Peyer's patch (tissue), 4 donors: ENCODE results near the gene SEMA3F. TPM values are rescaled to one million over a fixed set of nuclear protein-coding genes. Genes with fewer than 3 reads are reported as not detected.
A peak's percentile ranks its signal among the peaks of the same experiment; 100 is the strongest.

Source experiments
- DNase-seq, 3 donors: peaks; one replicate each; pipeline ENCODE4 v3.0.0-alpha.2; 2017 to 2019
- H3K27ac ChIP-seq, 4 donors: fragments of 200-600 bp; sonication (generic); one replicate each; pipeline ENCODE4 v1.5.1; 2016 to 2019
- H3K27me3 ChIP-seq, 2 donors: fragments of 200-600 bp; sonication (generic); one replicate each; pipeline ENCODE4 v1.5.1; 2019
- H3K36me3 ChIP-seq, 3 donors: fragments of 200-600 bp; sonication (generic); one replicate each; pipeline ENCODE4 v1.5.1; 2016 to 2019
- H3K4me1 ChIP-seq, 4 donors: fragments of 200-600 bp; sonication (generic); one replicate each; pipeline ENCODE4 v1.5.1; 2016 to 2019
- H3K4me3 ChIP-seq, 4 donors: fragments of 200-600 bp; sonication (generic); 1 replicate in 3 of 4; 2 replicates in 1 of 4; pipeline ENCODE4 v1.5.1; 2016 to 2019; ENCODE audit warnings: mild to moderate bottlenecking in 1 of 4
- H3K9me3 ChIP-seq, 4 donors: fragments of 200-600 bp; sonication (generic); one replicate each; pipeline ENCODE4 v1.5.1; 2016 to 2019; ENCODE audit warnings: mild to moderate bottlenecking in 1 of 4
- CTCF ChIP-seq, 6 experiments: fragments of 450-650 bp in 4 of 6; fragments of 200-600 bp in 2 of 6; sonication (generic) in 1 of 6; IDR thresholded peaks; one replicate each; pipeline ENCODE4 v1.5.1; 2017 to 2019; ENCODE audit warnings: antibody characterized with exemption in 6 of 6, mild to moderate bottlenecking in 3 of 6, moderate library complexity in 1 of 6
- POLR2A ChIP-seq, 2 donors: fragments of 450-650 bp; IDR thresholded peaks; one replicate each; pipeline ENCODE4 v1.5.1; 2017; ENCODE audit warnings: antibody characterized with exemption in 2 of 2, mild to moderate bottlenecking in 2 of 2, moderate library complexity in 2 of 2
- small RNA-seq, 2 donors: library from RNA; depleted of rRNA; stranded (forward); fragments of <200 nt; gene quantifications; one replicate each; pipeline ENCODE3, GENCODE V24; 2016
- total RNA-seq, 4 donors: library from RNA; depleted of rRNA; stranded (reverse); fragments of >200 nt; gene quantifications; one replicate each; pipeline ENCODE4 v1.1.0, GENCODE V29; 2016

SEMA3F gene
- total RNA-seq, 4 donors from 2014 or later, result 21.2 to 41.0 (median 23.2) TPM

DNA sequence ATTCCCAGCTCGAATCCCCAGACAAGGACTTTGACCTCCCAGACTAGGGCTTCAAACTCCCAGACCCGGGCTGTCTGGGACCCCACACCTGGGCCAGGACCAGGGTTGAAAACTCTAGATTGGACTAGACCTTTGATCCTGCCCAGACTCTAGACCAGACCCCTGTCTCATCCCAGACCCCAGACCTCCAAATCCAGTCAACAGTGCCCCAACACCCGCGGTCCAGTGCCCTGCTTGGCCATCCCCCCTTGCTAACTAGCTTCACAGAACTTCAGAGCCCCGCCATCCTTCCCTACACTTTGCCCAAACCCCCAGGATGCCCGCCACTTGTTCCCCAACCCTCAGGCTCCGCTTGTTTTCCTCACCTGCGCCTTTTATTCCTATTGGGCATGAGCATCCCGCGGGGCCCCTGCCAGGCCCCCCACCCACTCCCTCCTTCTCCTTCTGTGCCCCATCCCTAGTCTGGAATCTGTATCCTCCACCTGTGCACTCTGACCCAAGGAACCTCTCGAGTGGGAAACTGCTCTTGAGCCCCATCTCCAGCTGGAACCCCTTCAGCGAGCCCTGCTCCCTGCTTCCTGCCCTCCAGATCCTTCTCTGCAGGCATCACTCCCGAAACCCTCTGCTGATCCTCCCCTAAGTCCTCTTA, 81.5 kb downstream of the SEMA3F start:
- no peaks in the 10 kb centered on the region for H3K27me3 ChIP-seq
- peak overlapping the region; percentile 75 to 99 (median 88) for H3K4me3 ChIP-seq
- DNase-seq, result peak in 1 of 3 donors; percentile 44
- peak overlapping the region; percentile 90 to 95 (median 94) for H3K27ac ChIP-seq
- no peaks in the 10 kb centered on the region for H3K9me3 ChIP-seq
- no peak for TF ChIP-seq CTCF (IDR thresholded peaks at IDR 0.05)
- no peak for TF ChIP-seq POLR2A (IDR thresholded peaks at IDR 0.05)
- peaks cover 4 to 54% (median 40%) of the 10 kb centered on the region in 4 donors for H3K4me1 ChIP-seq
- H3K36me3 ChIP-seq, result peaks cover 0 to 2% (median 0%) of the 10 kb centered on the region in 3 donors

DNA sequence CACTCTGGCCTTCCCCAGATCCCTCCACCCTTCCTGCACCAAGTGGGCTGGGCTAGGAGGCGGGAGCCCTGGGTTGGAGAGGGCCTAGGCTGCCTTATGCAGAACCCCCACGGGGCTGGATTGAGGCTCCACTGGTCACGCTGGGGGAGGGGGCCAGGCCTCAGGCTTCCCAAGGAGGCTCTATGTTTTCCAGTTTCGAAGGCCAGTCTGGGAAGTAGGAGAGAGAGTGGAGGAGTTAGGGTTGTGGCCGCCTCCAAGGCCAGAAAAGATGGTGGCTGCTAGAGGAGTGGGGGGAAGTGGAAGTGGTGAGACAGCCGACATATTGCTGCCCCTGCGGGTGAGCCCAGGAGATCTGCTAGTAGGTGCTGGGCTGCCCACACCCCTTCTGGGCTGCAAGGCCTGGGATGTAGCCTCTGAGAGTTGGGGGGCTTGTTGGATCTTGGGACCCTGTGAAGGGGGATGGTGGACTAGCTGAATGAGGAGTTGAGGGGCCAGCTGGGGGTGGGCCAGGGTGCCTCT, 82.1 kb downstream of the SEMA3F start:
- peaks cover 4 to 60% (median 46%) of the 10 kb centered on the region in 4 donors for H3K4me1 ChIP-seq
- peak in 2 of 3 donors; percentile 42 to 63 for DNase-seq
- TF ChIP-seq POLR2A (IDR thresholded peaks at IDR 0.05), result no peak
- TF ChIP-seq CTCF (IDR thresholded peaks at IDR 0.05), result no peak
- H3K9me3 ChIP-seq, result no peaks in the 10 kb centered on the region
- H3K36me3 ChIP-seq, result peaks cover 0 to 2% (median 0%) of the 10 kb centered on the region in 3 donors
- H3K4me3 ChIP-seq, result peak overlapping the region; percentile 75 to 99 (median 88)
- H3K27me3 ChIP-seq, result no peaks in the 10 kb centered on the region
- H3K27ac ChIP-seq, result peak overlapping the region; percentile 90 to 95 (median 94)

GRCh38 chr3:50237754-50238548, 82.8 kb downstream of the SEMA3F start:
- Histone ChIP-seq H3K9me3 (no peaks in the 10 kb centered on the region), H3K36me3 (peaks cover 0 to 2% (median 0%) of the 10 kb centered on the region in 3 donors), H3K4me1 (peaks cover 4 to 67% (median 53%) of the 10 kb centered on the region in 4 donors), H3K27ac (peak overlapping the region; percentile 90 to 95 (median 94)), H3K27me3 (no peaks in the 10 kb centered on the region), H3K4me3 (peak overlapping the region; percentile 75 to 99 (median 88))
- peak; percentile 77 to 94 (median 91) for DNase-seq
- peak in 1 of 2 donors; percentile 25 for TF ChIP-seq POLR2A (IDR thresholded peaks at IDR 0.05)
- no peak for TF ChIP-seq CTCF (IDR thresholded peaks at IDR 0.05)

DNA sequence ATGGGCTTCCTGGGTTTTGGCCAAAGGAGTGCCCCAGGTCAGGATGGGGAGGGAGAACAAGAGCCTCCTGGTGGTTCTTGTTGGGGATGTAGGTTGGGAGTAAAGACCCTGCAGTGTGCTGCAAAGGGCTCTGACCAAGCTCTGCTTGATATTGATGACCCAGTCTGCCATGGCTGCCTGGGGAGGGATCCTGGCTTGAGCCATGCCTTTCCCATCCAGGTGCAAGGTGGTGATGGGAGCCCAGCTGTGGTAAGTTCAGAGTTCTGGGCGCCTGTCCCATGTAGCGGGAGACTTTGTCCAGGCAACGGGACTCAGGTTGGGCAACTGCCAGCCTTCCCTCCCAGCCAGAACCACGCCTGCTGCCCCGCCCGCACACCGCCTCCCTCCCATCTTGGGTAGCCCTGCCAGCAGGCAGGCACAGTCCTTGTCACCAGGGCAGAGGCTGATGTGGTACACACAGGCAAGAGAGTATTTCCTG, 83.5 kb downstream of the SEMA3F start:
- H3K27me3 ChIP-seq, result no peaks in the 10 kb centered on the region
- peaks cover 0 to 2% (median 0%) of the 10 kb centered on the region in 3 donors for H3K36me3 ChIP-seq
- peak overlapping the region; percentile 75 to 99 (median 88) for H3K4me3 ChIP-seq
- no peaks in the 10 kb centered on the region for H3K9me3 ChIP-seq
- DNase-seq, result peak in 2 of 3 donors; percentile 92 to 96
- H3K4me1 ChIP-seq, result peaks cover 4 to 74% (median 60%) of the 10 kb centered on the region in 4 donors
- TF ChIP-seq CTCF (IDR thresholded peaks at IDR 0.05) (no peak), POLR2A (IDR thresholded peaks at IDR 0.05) (no peak)
- peak overlapping the region; percentile 90 to 95 (median 94) for H3K27ac ChIP-seq

Small RNA genes within 50 kb of the gene (small RNA-seq; reads per million reads assigned to genes)
- gene MIR566 (0 reads per million in 2 donors), gene MIR5787 (0 reads per million in 2 donors)

Other genes with a start within 250 kb of the SEMA3F start
- 10 to 100 TPM; 19.0 to 32.3 (median 22.5) TPM for gene MON1A, start 225.5 kb upstream of the SEMA3F start, total RNA-seq
- 100 to 1,000 TPM; 111 to 858 (median 241) TPM for gene RBM6, start 215.2 kb upstream of the SEMA3F start, total RNA-seq
- 100 to 1,000 TPM; 212 to 498 (median 416) TPM for gene RBM5, start 66.4 kb upstream of the SEMA3F start, total RNA-seq
- gene GNAT1, start 36.3 kb downstream of the SEMA3F start, total RNA-seq, result not detected
- gene SLC38A3, start 49.9 kb downstream of the SEMA3F start, total RNA-seq, result 1 to 10 TPM in 1 of 4 donors, not detected in 3; 1.3 TPM
- gene GNAI2, start 80.9 kb downstream of the SEMA3F start, total RNA-seq, result 100 to 1,000 TPM in 2 of 4 donors, 10 to 100 TPM in 2; 71.8 to 178 (median 98.4) TPM
- 100 to 1,000 TPM in 3 of 4 donors, 10 to 100 TPM in 1; 56.1 to 367 (median 267) TPM for gene SEMA3B, start 113.8 kb downstream of the SEMA3F start, total RNA-seq
- not detected for gene LSMEM2, start 123.8 kb downstream of the SEMA3F start, total RNA-seq
- 100 to 1,000 TPM in 3 of 4 donors, 10 to 100 TPM in 1; 75.5 to 205 (median 140) TPM for gene IFRD2, start 137.1 kb downstream of the SEMA3F start, total RNA-seq
- 1 to 10 TPM; 3.0 to 6.6 (median 4.2) TPM for gene HYAL3, start 144.1 kb downstream of the SEMA3F start, total RNA-seq
- 10 to 100 TPM in 3 of 4 donors, 1 to 10 TPM in 1; 3.2 to 14.0 (median 12.4) TPM for gene NAA80, start 144.1 kb downstream of the SEMA3F start, total RNA-seq
- gene HYAL1, start 148.2 kb downstream of the SEMA3F start, total RNA-seq, result 1 to 10 TPM; 1.2 to 5.1 (median 4.6) TPM
- 10 to 100 TPM; 18.2 to 63.1 (median 39.9) TPM for gene HYAL2, start 167.4 kb downstream of the SEMA3F start, total RNA-seq
- gene TUSC2, start 172.9 kb downstream of the SEMA3F start, total RNA-seq, result 10 to 100 TPM in 3 of 4 donors, 1 to 10 TPM in 1; 5.8 to 19.8 (median 17.5) TPM
- gene RASSF1, start 185.5 kb downstream of the SEMA3F start, total RNA-seq, result 10 to 100 TPM; 27.6 to 80.0 (median 29.4) TPM
- under 1 TPM in 2 of 4 donors, not detected in 2; 0.27 to 0.38 TPM for gene ZMYND10, start 190.4 kb downstream of the SEMA3F start, total RNA-seq
- 10 to 100 TPM; 19.1 to 45.4 (median 28.3) TPM for gene NPRL2, start 195.5 kb downstream of the SEMA3F start, total RNA-seq
- 10 to 100 TPM; 22.3 to 69.5 (median 38.6) TPM for gene CYB561D2, start 195.5 kb downstream of the SEMA3F start, total RNA-seq
- 10 to 100 TPM; 14.0 to 75.5 (median 66.2) TPM for gene TMEM115, start 204.2 kb downstream of the SEMA3F start, total RNA-seq